WTC11 (cell line): ENCODE measurements around the gene SLC25A21.

Source experiments
- ZBTB21 ChIP-seq: sonication (generic); formaldehyde crosslinking; IDR thresholded peaks from 2 replicates; pipeline ENCODE4 v1.8.1; 2023; ENCODE audit warnings: mild to moderate bottlenecking, missing genetic modification reagents, borderline replicate concordance
- TF ChIP-seq, protein P1 (sequence below): sonication (generic); formaldehyde crosslinking; IDR thresholded peaks from 2 replicates; pipeline ENCODE4 v1.8.0; 2022; ENCODE audit warnings: missing genetic modification reagents

DNA sequence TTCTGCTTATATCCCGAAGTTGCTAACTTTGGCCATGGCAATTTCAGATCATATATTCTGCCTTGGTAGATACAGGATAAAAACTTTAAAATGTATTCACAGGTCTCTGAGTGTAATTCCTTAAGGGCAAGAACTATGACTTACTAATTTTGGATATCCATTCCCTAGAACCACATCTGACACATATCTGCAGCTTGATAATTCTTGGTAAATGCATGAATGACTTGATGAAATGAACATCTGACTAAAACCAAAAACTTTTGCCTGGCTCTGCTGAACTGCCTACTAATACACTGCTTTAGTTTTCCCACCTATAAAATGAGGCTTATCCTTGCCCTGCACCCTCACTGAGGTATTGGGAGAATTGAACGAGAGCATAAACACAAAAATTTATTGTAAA lies 32.2 kb downstream of the SLC25A21 start:
- TF ChIP-seq ZBTB21 (CRISPR knock-in tag) = no peak
- TF ChIP-seq, protein P1, sequence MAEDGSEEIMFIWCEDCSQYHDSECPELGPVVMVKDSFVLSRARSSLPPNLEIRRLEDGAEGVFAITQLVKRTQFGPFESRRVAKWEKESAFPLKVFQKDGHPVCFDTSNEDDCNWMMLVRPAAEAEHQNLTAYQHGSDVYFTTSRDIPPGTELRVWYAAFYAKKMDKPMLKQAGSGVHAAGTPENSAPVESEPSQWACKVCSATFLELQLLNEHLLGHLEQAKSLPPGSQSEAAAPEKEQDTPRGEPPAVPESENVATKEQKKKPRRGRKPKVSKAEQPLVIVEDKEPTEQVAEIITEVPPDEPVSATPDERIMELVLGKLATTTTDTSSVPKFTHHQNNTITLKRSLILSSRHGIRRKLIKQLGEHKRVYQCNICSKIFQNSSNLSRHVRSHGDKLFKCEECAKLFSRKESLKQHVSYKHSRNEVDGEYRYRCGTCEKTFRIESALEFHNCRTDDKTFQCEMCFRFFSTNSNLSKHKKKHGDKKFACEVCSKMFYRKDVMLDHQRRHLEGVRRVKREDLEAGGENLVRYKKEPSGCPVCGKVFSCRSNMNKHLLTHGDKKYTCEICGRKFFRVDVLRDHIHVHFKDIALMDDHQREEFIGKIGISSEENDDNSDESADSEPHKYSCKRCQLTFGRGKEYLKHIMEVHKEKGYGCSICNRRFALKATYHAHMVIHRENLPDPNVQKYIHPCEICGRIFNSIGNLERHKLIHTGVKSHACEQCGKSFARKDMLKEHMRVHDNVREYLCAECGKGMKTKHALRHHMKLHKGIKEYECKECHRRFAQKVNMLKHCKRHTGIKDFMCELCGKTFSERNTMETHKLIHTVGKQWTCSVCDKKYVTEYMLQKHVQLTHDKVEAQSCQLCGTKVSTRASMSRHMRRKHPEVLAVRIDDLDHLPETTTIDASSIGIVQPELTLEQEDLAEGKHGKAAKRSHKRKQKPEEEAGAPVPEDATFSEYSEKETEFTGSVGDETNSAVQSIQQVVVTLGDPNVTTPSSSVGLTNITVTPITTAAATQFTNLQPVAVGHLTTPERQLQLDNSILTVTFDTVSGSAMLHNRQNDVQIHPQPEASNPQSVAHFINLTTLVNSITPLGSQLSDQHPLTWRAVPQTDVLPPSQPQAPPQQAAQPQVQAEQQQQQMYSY (CRISPR knock-in tag) = no peak
